Activated B cell treated with CpG ODN at 0.5 μM for 24 hours (primary cell): Measurements from ENCODE around the gene BEND2. TPM values are rescaled to one million over a fixed set of nuclear protein-coding genes. Genes with fewer than 3 reads are reported as not detected.

Source experiments
- ATAC-seq: fragments of 200-7000 bp; cut with Tn5 transposase; one replicate; pipeline ENCODE4 v1.10.0; 2021; ENCODE audit warnings: low read depth, mild to moderate bottlenecking, moderate library complexity
- CTCF ChIA-PET: fragments of 350-600 bp; sonication (Branson Sonifier 250); formaldehyde crosslinking; loops from one replicate; lab custom pipeline; 2021; ENCODE audit warnings: antibody characterized with exemption; lab: Charles Lee
- POLR2A ChIA-PET: fragments of 350-600 bp; sonication (Branson Sonifier 250); formaldehyde crosslinking; loops from one replicate; lab custom pipeline; 2021; ENCODE audit warnings: antibody characterized with exemption; lab: Charles Lee
- DNase-seq: peaks from one replicate; pipeline ENCODE4 v3.0.0; 2022
- H3K27ac Mint-ChIP-seq: one replicate; pipeline ENCODE4 v1.8.0; 2020; ENCODE audit warnings: mixed read lengths
- H3K27me3 Mint-ChIP-seq: one replicate; pipeline ENCODE4 v1.8.0; 2021; ENCODE audit warnings: mixed read lengths
- H3K36me3 Mint-ChIP-seq: one replicate; pipeline ENCODE4 v1.8.0; 2021; ENCODE audit warnings: low read depth, mixed read lengths
- H3K4me1 Mint-ChIP-seq: one replicate; pipeline ENCODE4 v1.8.0; 2021; ENCODE audit warnings: mixed read lengths
- H3K4me3 Mint-ChIP-seq: one replicate; pipeline ENCODE4 v1.8.0; 2020; ENCODE audit warnings: mild to moderate bottlenecking, mixed read lengths
- H3K9me3 Mint-ChIP-seq: one replicate; pipeline ENCODE4 v1.8.0; 2020; ENCODE audit warnings: mixed read lengths
- intact Hi-C: fragments of 100-400 bp; cut with micrococcal nuclease; formaldehyde crosslinking; loops from one replicate; pipeline ENCODE4 v1.15.1; 2024
- total RNA-seq: library from RNA; stranded (reverse); gene quantifications from 2 replicates; pipeline ENCODE4 v1.2.3, GENCODE V29; 2022
- TF ChIP-seq, protein P1 (sequence below): fragments of 200-600 bp; IDR thresholded peaks from one replicate; pipeline ENCODE4 v1.8.0; 2022; ENCODE audit warnings: antibody characterized with exemption, mild to moderate bottlenecking

Gene BEND2
- total RNA-seq, 1 donor from 2014 or later: not detected

- no peak for ATAC-seq
- Mint-ChIP-seq H3K4me3 (no peak overlapping the region), H3K4me1 (no peaks in the 10 kb centered on the region), H3K27ac (no peak overlapping the region), H3K9me3 (no peaks in the 10 kb centered on the region), H3K36me3 (no peaks in the 10 kb centered on the region), H3K27me3 (peaks cover 2% of the 10 kb centered on the region)
- TF ChIP-seq, protein P1, sequence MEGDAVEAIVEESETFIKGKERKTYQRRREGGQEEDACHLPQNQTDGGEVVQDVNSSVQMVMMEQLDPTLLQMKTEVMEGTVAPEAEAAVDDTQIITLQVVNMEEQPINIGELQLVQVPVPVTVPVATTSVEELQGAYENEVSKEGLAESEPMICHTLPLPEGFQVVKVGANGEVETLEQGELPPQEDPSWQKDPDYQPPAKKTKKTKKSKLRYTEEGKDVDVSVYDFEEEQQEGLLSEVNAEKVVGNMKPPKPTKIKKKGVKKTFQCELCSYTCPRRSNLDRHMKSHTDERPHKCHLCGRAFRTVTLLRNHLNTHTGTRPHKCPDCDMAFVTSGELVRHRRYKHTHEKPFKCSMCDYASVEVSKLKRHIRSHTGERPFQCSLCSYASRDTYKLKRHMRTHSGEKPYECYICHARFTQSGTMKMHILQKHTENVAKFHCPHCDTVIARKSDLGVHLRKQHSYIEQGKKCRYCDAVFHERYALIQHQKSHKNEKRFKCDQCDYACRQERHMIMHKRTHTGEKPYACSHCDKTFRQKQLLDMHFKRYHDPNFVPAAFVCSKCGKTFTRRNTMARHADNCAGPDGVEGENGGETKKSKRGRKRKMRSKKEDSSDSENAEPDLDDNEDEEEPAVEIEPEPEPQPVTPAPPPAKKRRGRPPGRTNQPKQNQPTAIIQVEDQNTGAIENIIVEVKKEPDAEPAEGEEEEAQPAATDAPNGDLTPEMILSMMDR: no peak
- intact Hi-C loops: no loop called here
- ChIA-PET CTCF (no interaction called here), POLR2A (interaction anchor here (0.5 kb wide), 1 partner anchor 1183 kb away, joined by 8 read pairs; no protein-coding TSS in a partner anchor)
- DNase-seq: no peak
These were observed 69.5 kb downstream of the BEND2 start for GRCh38 chrX:18151157-18151556.

DNA sequence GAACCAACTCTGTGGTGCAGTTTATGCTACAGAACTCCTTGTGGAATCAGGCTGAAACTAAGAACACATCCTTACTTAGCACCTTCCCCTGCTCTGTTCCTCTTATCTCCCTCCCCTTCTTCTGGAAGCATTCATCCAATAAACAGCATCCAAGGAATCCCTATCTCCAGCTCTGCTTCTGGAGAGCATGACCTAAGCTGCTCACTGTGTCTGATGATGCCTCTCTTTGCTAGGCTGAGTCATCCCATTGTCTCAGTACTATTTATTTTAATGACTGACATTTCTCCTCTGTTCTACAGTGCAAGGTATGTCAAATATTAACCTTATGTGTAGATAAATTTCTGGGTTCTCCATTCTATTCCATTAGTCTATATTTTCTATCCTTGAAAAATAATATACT is 71.2 kb downstream of the BEND2 start:
- ATAC-seq (no peak), DNase-seq (no peak)
- no peak overlapping the region for H3K4me3 Mint-ChIP-seq
- intact Hi-C loops: no loop called here
- CTCF ChIA-PET: no interaction called here
- POLR2A ChIA-PET: no interaction called here
- H3K27me3 Mint-ChIP-seq: peaks cover 2% of the 10 kb centered on the region
- TF ChIP-seq, protein P1: no peak
- no peaks in the 10 kb centered on the region for H3K4me1 Mint-ChIP-seq
- H3K9me3 Mint-ChIP-seq: no peaks in the 10 kb centered on the region
- no peak overlapping the region for H3K27ac Mint-ChIP-seq
- H3K36me3 Mint-ChIP-seq: no peaks in the 10 kb centered on the region

GRCh38 chrX:18146954-18147353 is 73.7 kb downstream of the BEND2 start:
- TF ChIP-seq, protein P1: no peak
- ChIA-PET CTCF (no interaction called here), POLR2A (no interaction called here)
- intact Hi-C loops: no loop called here
- Mint-ChIP-seq H3K27me3 (no peaks in the 10 kb centered on the region), H3K4me3 (no peak overlapping the region), H3K4me1 (no peaks in the 10 kb centered on the region), H3K27ac (no peak overlapping the region), H3K9me3 (no peaks in the 10 kb centered on the region), H3K36me3 (no peaks in the 10 kb centered on the region)
- ATAC-seq (no peak), DNase-seq (no peak)

- ChIA-PET POLR2A (no interaction called here), CTCF (no interaction called here)
- ATAC-seq (no peak), DNase-seq (no peak)
- Mint-ChIP-seq H3K9me3 (no peaks in the 10 kb centered on the region), H3K4me1 (no peaks in the 10 kb centered on the region), H3K4me3 (no peak overlapping the region), H3K36me3 (no peaks in the 10 kb centered on the region), H3K27me3 (no peaks in the 10 kb centered on the region), H3K27ac (no peak overlapping the region)
- TF ChIP-seq, protein P1: no peak
- intact Hi-C loops: no loop called here
These were observed 74.7 kb downstream of the BEND2 start for GRCh38 chrX:18146009-18146408.

GRCh38 chrX:18136816-18137215 is 83.9 kb downstream of the BEND2 start:
- TF ChIP-seq, protein P1: no peak
- no peaks in the 10 kb centered on the region for H3K27me3 Mint-ChIP-seq
- H3K4me1 Mint-ChIP-seq: no peaks in the 10 kb centered on the region
- CTCF ChIA-PET: no interaction called here
- no peak overlapping the region for H3K27ac Mint-ChIP-seq
- POLR2A ChIA-PET: no interaction called here
- ATAC-seq: no peak
- H3K9me3 Mint-ChIP-seq: no peaks in the 10 kb centered on the region
- no peak overlapping the region for H3K4me3 Mint-ChIP-seq
- no peaks in the 10 kb centered on the region for H3K36me3 Mint-ChIP-seq
- intact Hi-C loops: no loop called here
- no peak for DNase-seq
